ENCODE data around the gene GPR171.

Gene GPR171

DNA sequence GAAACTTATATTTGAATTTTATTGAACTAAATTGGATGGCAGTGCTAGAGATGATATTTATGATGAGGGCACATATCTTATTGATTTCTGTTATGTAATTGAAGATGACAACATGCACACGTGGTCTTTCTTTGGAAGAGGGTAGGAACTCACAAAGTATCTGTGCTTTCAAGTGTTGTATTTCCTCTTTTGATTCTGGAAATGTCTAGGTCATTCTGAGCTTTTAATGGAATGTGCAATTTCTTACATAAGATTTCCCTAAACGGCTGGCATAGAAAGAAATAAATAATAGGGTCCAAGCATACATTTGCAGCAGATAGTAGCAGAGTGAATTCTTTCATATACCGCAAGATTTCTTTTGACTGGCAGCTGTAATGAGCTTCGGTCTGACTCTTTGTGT lies 10.1 kb upstream of the GPR171 start:
- no peak for DNase-seq

DNA sequence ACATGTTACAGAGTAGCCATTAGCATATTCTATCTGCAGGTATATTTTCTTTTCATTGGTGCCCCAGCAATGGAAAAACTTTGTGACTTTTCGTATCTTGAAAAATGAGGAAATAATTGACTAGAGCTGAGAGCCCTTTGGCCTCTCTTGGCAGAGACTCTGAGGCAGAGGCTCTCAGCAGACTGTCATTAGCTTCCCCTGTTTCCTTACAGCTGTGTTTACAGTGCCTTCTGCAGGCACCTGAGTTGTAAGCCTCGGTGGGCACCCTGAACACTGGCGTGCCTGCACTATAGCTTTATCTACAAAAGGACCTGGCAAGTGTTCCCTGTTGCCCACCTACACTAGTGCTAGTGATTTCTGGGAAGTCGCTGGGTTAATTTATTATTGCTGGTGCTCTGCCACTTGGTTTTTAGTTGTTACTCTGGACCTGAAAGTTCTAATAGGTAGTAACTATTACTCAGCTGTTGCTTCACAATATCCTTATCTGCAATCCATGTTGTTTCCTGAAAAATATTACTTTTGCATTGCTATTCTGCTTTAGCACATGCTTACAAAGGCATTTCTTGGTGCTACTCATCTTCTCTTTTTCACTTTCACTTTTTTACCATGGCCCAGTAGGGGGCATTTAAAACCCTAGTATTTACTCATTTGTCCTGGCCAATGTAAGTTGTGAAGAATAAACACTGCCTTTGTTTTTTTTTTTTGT lies 7.8 kb upstream of the GPR171 start:
- DNase-seq, result peak; percentile 46

DNA sequence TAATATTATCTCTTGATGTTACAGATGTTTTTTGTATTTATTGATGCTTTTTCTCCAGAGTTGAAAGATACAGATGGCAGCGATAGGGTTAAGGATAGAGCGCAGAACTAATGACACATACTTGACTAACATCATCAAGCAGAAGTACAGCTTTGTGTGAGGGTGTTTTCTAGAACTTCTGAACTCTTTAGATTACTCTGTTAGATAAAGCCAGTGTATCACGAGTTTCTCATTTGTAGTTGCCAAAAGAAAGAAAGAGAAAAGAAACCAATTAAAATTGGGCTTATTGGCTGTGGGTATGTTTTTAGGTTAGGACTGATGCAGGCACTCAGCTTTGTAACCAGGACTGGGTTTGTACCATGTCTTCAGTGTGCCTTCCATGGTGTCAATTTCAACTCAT lies 6.6 kb upstream of the GPR171 start:
- DNase-seq, result no peak

DNA sequence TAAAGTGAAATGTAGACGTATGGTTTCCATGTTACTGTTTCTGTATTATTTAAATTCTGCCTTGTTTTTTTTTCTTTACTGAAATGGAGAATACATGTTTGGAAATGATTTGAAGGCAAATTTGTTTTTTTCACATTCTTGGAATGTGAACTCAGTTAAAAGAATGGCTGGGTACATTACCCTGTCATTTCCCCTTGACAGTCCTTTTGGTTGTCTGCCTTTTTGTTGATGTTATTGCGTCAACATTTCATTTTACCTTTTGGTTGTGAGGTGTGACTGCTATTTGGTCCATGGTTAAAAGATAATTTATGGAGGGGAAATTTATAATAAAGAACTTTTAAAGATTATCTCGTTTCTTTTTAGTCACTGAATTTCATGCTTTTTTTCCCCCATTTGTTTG lies 3.2 kb upstream of the GPR171 start:
- DNase-seq, result no peak

DNA sequence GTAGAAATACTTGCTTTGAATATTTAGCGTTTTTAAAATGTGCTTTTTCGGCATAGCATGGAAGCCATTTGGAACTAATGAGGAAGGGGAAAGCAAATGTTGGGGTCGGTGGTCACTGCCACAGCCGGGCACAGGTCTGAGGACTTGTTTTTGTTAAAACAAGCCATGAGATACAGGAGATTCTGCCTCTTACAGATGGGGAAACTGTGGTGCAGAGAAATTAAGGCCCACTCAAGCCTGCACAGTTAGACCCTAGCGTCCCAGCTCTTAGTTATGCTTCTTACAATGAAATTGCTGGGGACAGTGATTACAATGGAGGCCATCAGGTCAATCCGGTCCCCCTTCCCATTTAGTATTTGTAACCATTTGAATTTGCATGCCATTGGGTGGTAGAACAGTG lies 2.5 kb upstream of the GPR171 start:
- no peak for DNase-seq

DNA sequence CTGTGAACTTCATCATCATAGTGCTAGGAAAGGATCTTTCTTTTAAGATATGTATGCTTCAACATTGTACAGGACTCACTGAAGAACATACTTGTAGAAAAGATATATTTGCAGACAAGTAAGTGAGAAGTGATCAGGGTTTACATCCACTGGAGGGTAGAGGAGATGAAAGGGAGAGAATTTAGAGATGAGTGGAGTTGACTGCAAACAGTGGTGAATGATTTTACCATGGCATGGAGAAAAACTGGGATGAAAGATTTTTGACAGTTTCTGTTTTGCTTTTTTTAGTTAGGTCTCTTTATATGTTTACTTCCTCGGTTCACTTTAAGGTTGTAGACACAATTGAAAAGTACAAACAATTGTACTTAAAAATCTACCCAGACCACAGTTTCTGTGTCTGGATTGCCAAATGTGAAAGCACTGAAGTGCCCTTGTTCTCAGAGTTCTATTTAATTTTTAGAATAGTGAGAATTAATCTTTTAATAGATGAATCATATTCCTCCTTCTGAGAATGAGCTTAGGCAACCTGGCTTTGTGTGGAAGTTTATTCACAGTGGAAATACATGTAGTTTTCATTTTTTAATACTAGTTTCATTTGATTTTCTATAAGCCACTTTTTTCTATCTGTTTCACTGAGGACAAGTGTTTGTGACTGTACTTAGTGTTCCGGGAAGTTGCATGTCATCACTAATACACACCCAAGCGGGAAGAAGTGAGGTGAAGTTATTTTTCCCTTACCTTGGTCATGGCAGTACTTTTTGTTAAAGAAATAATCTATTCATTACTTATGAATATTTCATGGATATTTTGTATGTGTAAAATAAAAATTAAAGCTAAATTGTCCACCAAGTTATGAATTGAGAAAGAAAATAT lies 1.8 kb upstream of the GPR171 start:
- DNase-seq, result no peak

DNA sequence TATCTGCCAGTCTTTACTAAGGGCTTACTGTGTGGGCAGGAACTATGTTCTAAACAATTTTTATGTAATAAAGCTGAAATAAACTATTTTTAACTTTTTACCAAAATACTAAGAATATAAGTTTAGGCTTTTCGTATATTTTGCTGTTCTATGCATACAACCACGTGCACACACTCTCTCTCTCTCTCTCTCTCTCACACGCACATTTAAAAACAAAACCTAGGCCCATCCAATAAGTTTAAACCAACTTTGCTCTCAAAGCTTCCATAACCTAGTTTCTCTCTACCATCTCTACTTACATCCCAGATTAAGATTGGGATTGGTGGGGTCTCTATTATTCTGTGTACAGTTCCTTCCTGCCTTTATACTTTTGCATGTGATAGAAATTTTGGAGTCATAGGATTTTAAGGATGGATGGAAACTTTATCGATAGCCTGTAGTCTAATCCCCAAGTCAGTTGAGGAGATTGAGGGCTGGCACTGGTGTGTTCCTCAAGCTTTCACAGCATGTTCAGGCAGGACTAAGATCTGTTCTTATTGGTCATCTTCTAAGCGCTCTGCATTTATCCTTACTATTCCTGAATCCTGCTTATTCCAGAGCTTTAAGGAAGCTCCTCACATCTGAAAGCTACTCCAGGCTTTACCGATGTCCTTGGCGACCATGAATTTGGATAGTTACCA lies 1.8 kb downstream of the GPR171 start:
- DNase-seq, result no peak

DNA sequence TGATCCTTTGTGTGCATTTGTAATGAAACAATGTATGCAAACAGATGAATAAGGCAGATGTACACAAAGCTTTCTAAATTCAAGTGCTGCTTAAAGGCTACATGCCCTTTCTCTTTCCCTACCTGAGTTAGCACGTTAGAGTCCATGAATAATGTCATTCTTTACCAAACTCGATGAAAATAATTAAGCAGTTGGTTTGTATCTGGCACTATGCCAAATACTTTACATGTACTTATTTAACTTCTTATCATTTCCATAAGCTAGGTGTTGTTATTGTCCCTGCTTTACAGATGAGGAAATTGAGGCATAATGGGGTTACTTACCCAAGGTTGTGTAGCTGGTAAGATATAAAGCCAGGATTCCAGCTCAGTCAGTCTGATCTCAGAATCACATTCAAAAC lies 2.4 kb downstream of the GPR171 start:
- no peak for DNase-seq

DNA sequence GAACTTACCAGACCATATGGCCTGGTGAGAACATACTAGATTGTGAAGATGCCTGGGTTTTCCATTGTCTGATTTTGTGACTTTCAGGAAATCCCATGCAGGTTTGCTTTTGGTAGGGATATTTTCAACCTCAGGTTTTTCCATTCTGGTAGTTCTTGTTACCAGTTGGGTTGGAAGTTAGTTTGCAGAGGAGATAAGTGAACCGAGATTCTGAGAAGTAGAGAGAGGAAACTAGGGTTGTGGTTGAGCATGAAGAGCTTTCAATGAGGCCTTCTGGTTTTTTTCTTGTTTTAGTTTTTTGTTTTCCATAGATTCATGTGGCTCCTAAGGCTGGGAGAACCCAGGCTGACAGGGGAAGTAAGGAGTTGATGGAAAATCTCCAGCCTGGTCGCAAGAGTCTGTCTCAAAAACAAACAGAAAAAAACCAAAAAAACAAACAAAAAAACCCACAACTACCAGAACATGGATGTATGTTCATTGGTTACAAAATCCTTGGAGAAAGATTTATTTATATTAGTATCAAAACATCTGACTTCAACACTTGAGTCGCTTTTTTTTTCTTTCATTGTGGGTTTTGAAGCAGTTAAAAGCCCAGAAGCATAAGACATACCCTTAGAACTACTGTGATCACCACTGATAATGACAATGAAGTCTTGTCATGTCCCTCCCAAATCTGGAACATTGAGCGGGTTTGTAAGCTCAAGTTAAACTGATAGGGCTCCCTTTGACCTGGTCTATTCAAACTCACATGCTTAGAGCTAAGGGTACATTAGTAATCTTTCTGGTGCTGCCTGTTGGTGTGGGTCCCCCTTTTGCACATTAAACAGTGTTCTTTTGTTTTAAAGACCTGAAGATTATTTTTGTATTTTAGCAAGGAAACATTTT lies 3.2 kb downstream of the GPR171 start:
- DNase-seq, result no peak

DNA sequence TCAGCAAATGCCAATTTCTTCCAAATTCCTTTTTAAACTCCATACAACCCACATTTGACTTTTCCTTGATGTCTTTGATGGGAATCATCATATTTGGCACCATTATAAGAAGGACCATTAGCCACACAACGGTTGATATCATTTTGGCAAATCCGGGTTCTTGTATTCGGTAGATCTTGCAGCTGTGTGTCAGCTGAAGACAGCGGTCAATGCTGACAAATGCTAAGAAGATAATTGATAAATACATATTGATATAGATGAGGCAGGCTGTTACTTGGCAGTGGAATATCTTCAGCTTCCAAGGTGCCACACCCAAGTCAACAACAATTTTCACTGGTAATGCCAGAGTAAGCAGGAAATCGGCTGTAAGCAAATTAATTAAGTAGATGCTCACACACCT lies 4.2 kb downstream of the GPR171 start:
- DNase-seq, result peak; percentile 54

DNA sequence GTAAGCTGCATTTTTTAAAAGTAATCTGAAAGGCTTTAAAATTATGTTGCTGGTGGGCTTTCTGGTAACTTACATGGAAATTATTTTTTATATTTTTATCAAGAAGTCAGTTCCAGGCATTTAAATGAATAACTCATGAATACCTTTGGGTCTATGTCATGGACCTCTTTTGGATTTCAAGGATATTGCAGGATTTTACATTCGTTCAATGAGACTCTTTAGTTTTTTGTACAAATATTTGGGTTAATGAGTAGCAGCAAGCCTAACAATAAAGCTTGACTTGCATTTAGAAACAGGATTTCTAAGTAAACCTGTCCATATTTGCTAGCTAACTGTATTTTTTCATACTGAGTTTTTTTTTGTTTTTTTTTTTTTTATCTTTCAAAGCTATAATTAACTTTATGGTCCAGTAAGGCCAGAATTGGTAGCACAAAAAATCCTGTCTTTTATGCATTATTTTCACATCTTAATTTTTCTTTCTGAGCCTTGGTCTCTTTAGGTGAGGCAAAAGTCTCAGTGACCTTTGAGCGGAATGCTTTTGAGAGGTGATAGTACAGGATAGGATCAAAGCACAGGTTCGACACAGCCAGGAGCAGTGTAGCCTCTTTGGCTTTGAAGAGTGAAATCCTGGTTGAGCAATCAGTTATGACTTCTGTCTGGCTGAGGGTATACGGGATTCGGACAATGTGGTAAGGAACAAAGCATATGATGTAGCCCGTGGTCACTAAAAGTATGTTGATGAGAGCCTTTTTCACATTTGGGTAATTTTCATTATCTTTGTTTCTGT lies 4.8 kb downstream of the GPR171 start:
- DNase-seq, result peak; percentile 10

DNA sequence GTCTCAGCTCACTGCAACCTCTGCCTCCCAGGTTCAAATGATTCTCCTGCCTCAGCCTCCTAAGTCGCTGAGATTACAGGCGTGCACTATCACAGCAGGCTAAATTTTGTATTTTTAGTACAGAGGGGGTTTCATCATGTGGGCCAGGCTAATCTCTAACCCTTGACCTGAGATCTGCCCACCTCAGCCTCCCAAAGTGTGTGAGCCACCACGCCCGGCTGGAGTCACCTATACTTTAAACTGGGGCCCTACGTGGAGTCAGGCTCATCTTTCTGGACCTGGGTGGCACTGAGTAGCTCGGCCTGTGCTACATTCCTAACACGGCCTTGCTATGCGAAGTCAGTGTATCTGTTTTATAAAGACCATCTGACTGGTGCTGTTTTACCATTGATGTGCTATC lies 5.8 kb downstream of the GPR171 start:
- DNase-seq, result no peak

DNA sequence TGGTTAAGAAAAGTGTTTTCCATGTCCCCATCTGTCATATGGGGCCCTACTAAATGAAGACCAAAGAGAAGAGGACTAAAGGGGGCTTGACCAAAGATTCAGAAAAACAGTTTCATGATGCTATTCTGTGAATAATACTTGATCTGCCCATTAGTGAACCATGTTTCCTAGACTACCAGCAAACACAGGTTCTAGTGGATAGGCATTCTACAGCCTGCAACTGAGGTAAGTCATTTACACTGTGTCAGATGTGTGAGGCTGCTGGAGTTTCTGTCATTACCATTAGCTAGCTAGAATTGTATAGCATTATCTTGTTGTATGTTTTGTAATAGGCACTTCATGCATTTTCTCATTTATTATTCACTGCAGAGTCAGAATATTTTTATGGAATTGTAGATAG lies 6.6 kb downstream of the GPR171 start:
- DNase-seq, result no peak

DNA sequence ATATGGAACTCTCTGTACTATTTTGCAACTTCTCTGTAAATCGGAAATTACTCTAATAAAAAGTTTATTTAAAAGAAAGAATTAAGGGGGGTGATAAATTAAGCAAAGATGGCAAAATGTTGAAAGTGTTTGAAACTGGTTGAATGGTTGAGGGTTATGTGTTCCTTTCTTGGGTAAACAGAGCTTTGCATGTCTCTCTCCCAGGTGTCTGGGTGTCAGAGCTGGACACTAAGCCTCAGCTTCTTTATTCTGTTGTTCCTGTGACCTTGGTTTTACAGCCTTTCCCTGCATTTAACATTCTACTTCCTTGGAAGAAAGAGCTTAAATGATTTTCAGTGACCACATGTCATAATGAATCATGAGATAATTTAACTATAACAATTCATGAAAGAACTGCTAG lies 7.2 kb downstream of the GPR171 start:
- no peak for DNase-seq

DNA sequence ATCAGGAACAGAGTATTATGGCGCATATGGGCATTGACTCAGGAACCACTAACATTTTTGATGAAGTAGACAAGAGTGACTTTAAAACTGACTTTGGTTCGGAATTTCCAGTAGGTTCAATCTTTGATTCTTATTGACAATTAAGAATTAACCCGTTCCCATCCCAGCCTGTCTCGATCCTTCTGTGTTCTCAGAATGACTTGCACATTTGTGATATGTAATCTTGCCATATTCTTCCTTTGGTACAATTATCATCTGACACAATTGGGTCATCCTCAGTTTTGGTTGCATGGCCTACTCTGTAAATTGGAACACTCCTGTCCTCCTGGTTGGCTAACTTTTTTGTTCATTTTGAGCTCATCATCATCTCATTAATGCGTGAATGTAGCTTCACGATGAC lies 10.5 kb downstream of the GPR171 start:
- no peak for DNase-seq

DNA sequence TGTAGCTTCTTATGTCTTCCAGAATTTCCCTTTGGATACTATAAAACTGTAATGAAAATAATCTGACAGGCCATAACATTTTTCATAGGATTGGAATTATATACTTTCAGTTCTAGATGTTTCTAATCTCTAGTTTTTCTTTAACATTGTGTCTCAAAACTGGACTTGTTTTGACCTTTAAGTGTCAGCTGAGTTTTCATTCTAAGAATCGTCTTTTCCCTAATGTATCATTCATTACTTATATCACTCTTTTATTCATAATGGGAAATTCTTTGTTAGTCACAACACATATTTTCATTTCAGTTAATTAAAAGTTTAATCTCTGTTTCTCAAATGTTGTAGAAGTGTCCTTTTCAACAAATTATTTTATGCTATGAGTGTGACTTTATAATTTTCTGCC lies 11.9 kb downstream of the GPR171 start:
- DNase-seq, result no peak

DNA sequence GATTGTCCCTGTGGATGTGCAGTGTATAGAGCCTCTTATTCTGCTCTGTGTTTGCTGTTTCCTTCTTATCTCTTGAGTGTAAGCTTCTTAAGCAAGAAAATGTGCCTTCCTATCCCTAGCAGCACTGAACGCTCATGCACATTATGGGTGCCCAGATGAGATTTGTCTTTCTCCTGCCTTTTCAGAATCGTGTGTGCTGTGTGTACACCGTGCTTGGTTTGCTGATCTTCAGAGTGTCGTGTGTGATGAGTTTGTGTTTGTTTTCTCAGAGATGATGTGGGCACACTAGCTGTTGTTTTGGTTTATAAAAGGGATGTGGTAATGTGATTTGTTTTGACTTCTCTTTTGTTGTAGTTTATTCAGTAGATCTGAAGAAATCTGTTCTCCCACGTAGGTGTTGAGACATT lies 19.7 kb downstream of the GPR171 start:
- DNase-seq, result no peak

DNA sequence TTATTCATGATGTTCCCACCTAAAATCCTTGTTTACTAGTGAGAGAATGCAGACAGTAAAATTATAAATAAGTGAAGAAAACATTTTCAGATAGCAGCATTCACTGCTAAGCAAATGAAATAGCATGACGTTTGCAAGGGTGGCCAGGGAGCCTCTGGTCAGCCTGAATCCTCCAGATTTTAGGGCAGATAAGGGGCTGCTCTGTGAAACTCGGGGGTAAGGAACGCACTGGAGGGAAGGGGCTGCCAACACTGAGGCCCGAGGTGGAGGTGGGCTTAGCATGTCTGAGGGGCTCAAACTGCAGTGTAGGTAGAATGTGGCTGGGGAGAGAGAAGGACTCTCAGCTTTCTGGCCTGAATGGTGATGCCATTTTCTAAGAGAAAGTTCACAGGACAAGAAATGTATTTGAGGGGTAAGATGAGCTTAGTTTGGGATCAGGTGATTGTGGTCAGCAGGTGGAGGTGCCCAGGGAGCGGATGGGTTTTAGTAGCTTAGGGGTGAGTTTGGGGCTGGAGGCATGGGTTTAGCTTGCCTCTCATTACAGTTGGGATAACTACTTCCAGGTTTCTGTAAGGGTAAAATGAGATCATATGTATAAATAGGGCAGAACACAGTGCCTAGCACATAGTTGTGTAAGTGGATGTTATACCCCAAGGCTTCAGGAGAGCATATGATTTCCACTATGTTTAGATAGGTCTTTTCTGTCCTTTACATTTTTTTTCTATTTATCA lies 20.5 kb downstream of the GPR171 start:
- DNase-seq, result no peak

DNA sequence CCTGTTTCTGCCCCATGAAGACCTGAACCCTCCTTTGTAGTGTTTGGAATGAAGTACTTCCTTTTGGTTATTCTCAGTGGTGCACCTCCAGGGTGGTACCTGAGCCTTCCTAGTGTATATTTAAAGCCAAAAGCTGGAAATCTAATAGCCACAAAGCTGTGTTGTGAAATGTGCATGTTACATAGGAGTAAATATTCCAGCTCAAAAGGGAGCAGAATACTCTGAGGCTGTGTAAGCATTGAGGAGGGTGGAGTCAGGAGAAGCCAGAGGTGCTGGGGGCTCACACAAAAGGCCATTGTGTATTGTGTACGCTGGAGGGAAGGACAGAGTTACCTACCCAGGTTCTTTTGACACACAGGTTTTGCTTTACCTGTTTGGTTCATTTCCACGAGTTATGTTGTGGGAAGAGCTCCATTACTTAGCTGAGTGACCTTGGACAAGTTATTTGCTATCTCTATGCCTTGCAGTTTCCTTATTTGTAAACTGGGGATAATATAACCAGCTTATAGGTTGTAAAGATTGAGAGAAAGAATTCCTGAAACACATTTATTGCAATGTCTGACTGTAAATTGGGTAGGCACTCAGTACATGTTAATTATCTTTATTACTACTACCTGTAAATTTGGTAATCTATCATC lies 24.7 kb downstream of the GPR171 start:
- DNase-seq, result peak; percentile 51

DNA sequence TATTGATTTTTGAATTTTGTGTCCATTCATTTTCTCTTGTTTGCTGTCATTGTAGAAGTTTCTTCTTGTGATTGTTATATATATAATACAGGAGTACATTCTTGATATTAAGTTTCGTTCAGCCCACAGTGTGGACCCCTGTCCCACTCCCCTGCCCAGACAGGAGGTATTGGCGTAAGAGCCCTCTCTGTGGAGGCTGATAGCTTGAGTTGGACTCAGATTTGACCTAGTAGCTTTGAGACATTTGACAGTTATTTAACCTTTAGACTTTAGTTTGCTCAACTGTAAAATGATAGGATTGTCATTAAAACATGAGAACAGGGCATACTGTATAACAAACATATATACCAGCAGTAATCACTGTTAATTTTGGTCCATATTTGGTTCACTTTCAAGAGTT lies 27.1 kb downstream of the GPR171 start:
- no peak for DNase-seq

DNA sequence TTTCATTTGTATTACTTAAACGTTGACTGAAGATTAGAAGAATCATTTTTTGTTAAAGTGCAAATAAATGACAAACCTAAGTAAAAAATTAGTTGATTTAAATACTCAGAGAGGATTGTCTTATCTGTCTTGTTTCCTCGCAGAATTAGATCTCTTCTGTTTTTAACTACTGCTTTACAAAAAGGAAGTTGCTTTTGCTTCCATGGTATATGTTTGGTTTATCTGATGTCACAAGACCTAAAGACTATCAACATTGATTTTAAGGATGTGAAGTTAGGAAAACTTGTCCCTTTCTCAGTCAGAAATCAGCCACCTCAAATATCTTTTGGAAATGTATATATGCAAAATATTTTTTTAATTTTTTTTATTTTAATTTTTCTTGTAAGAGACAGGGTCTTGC lies 28.7 kb downstream of the GPR171 start:
- DNase-seq, result no peak
